Common myeloid progenitor, CD34-positive (primary cell): ENCODE data around the gene MEOX2.

ENCODE experiments used
- CTCF ChIA-PET: fragments of 350-600 bp; sonication (Branson Sonifier 250); formaldehyde crosslinking; loops from one replicate; lab custom pipeline; 2021; ENCODE audit warnings: antibody characterized with exemption; lab: Charles Lee
- POLR2A ChIA-PET: fragments of 350-600 bp; sonication (Branson Sonifier 250); formaldehyde crosslinking; loops from one replicate; lab custom pipeline; 2021; ENCODE audit warnings: antibody characterized with exemption; lab: Charles Lee
- DNase-seq, 3 donors: peaks; one replicate each; pipeline versions ENCODE4 v3.0.0 to v3.0.0-alpha.2; 2013
- H3K27ac ChIP-seq, 2 experiments: 1 replicate in 1 of 2; 2 replicates in 1 of 2; pipeline ENCODE4 v1.7.0; 2013; ENCODE audit warnings: inconsistent platforms in 2 of 2, low read length in 2 of 2, mild to moderate bottlenecking in 2 of 2, low read depth in 1 of 2, moderate library complexity in 1 of 2; ENCODE audit not compliant: severe bottlenecking in 2 of 2, insufficient read depth in 1 of 2, poor library complexity in 1 of 2
- H3K27me3 ChIP-seq, 5 experiments: replicated peaks in 2 of 5; 1 replicate in 3 of 5; 2 replicates in 2 of 5; pipeline versions ENCODE4 v1.6.1 to v1.7.0; 2013; ENCODE audit warnings: low read length in 4 of 5, mild to moderate bottlenecking in 2 of 5, moderate library complexity in 2 of 5, inconsistent platforms in 1 of 5; ENCODE audit not compliant: insufficient read depth in 5 of 5, control insufficient read depth in 4 of 5
- H3K36me3 ChIP-seq, 4 experiments: 1 replicate in 2 of 4; 2 replicates in 2 of 4; pipeline versions ENCODE4 v1.6.1 to v1.7.0; 2013; ENCODE audit warnings: low read length in 3 of 4, control low read depth in 1 of 4, mild to moderate bottlenecking in 1 of 4; ENCODE audit not compliant: control insufficient read depth in 4 of 4, insufficient read depth in 4 of 4
- H3K4me1 ChIP-seq, 4 experiments: 1 replicate in 3 of 4; 2 replicates in 1 of 4; pipeline versions ENCODE4 v1.6.1 to v1.7.1; 2013; ENCODE audit warnings: low read length in 3 of 4, mild to moderate bottlenecking in 3 of 4, control low read depth in 1 of 4, inconsistent platforms in 1 of 4, moderate library complexity in 1 of 4; ENCODE audit not compliant: control insufficient read depth in 4 of 4, insufficient read depth in 4 of 4; ENCODE audit errors: control extremely low read depth in 1 of 4
- H3K4me3 ChIP-seq, 7 experiments: 1 replicate in 4 of 7; 2 replicates in 3 of 7; pipeline versions ENCODE4 v1.5.1 to v1.7.0; 2013; ENCODE audit warnings: mild to moderate bottlenecking in 7 of 7, low read length in 6 of 7, moderate library complexity in 6 of 7, inconsistent platforms in 2 of 7, low read depth in 2 of 7, control low read depth in 1 of 7; ENCODE audit not compliant: insufficient read depth in 4 of 7, control insufficient read depth in 1 of 7; ENCODE audit errors: extremely low read depth in 1 of 7
- H3K9me3 ChIP-seq, 5 experiments: 1 replicate in 4 of 5; 2 replicates in 1 of 5; pipeline versions ENCODE4 v1.6.1 to v1.7.1; 2013; ENCODE audit warnings: low read length in 4 of 5, mild to moderate bottlenecking in 2 of 5, inconsistent platforms in 1 of 5, low read depth in 1 of 5, moderate library complexity in 1 of 5; ENCODE audit not compliant: control insufficient read depth in 4 of 5, insufficient read depth in 2 of 5; ENCODE audit errors: control extremely low read depth in 1 of 5
- WGBS: methylation state at CpG from one replicate; pipeline ENCODE4 v1.1.5; 2013; ENCODE audit not compliant: insufficient coverage; 5-methylcytosine and 5-hydroxymethylcytosine counted together

The MEOX2 gene

DNA sequence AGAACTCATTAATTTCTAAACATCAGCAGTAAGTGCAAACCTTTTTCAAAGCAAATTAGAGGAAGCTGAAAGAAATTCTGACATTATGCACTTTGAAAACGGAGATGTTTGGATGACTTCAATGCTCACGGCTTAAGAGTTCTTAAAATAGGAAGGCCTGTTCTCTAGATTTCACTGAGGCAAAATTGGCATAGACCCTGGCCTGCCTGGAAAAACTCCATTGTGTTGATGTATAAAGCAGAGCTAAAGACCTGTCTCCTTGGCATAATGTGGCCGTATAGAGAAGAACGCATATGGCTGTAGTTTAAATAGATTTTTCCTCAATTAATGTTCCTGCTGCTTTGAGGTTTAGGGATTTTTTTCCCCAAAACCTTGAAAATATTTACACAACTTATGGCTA is 100.2 kb downstream of the MEOX2 start:
- H3K27ac ChIP-seq: no peak overlapping the region
- no peaks in the 10 kb centered on the region for H3K27me3 ChIP-seq
- no peaks in the 10 kb centered on the region for H3K36me3 ChIP-seq
- 93% methylated on average over 3 of the region's 4 CpGs for WGBS
- no peak for DNase-seq
- CTCF ChIA-PET: no interaction called here
- POLR2A ChIA-PET: no interaction called here
- peaks cover 0 to 6% (median 4%) of the 10 kb centered on the region in 5 experiments for H3K9me3 ChIP-seq
- no peak overlapping the region for H3K4me3 ChIP-seq
- no peaks in the 10 kb centered on the region for H3K4me1 ChIP-seq

DNA sequence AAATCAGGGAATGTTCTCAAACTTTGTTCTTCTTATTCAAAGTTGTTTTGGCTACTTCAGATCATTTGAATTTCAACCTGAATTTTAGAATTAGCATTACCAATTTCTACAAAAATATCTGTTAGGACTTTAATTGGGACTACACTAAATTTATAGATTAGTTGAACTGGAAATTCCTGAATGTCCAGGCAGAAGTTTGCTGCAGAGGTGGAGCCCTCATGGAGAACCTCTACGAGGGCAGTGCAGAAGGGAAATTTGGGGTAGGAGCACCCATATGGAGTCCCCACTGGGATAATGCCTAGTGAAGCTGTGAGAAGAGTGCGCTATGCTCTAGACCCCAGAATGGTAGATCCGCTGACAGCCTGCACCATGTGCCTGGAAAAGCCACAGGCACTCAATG is 101.9 kb downstream of the MEOX2 start:
- H3K4me1 ChIP-seq: no peaks in the 10 kb centered on the region
- no peaks in the 10 kb centered on the region for H3K36me3 ChIP-seq
- 77% methylated on average over 3 of the region's 3 CpGs for WGBS
- POLR2A ChIA-PET: no interaction called here
- H3K27ac ChIP-seq: no peak overlapping the region
- H3K27me3 ChIP-seq: no peaks in the 10 kb centered on the region
- DNase-seq: no peak
- CTCF ChIA-PET: no interaction called here
- H3K9me3 ChIP-seq: peaks cover 0 to 6% (median 4%) of the 10 kb centered on the region in 5 experiments
- H3K4me3 ChIP-seq: no peak overlapping the region

DNA sequence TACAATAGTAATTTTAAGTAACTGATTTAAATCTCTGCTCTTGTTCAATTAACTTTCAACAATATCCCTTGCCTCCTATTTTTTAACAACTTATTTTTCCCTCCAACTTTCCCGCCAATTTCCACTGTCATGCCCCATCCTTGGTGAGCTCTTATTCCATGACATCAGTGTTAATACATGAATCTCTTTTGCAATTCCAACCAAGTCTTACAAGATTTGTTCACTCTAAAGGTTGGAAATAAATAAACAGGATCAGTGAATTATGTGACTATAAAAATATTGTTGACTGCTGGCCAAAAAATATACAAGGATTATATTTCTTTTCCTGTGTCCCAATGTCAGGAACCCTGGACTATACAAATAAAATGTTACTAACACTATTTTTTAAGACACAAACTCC is 103.7 kb downstream of the MEOX2 start:
- Histone ChIP-seq H3K4me1 (no peaks in the 10 kb centered on the region), H3K4me3 (no peak overlapping the region), H3K27me3 (no peaks in the 10 kb centered on the region), H3K9me3 (peaks cover 0 to 6% (median 4%) of the 10 kb centered on the region in 5 experiments), H3K27ac (no peak overlapping the region), H3K36me3 (no peaks in the 10 kb centered on the region)
- WGBS: 100% methylated on average over 1 of the region's 1 CpG
- POLR2A ChIA-PET: no interaction called here
- CTCF ChIA-PET: no interaction called here
- DNase-seq: no peak

DNA sequence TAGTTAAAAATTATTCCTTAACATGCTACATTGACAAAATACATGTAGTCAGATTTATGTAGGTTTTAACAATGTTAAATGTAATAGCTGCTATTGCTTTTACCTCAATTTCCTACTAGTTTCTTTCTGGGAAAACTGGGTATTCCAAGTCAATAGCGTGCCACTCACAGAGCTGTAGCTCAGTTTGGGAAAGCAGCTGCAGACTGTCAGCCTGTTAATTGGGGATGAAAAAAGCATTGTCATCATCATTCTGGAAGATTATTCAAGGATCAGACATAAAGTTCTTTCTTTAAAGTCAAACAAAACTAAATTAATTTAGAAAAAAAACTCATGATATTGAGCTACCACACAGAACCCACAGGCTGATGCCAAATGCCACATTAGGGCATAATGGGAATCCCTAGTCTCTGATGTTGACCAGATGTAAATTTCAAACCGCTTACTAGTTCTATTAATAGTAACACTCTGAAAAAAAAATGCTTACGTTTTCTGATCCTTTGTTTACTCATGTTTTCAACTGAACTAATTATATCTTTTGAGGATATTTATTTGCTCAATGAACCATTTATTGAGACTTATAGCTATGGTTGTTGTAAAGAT is 105.0 kb downstream of the MEOX2 start:
- no peak overlapping the region for H3K27ac ChIP-seq
- H3K9me3 ChIP-seq: peaks cover 0 to 6% (median 4%) of the 10 kb centered on the region in 5 experiments
- H3K4me3 ChIP-seq: no peak overlapping the region
- no peaks in the 10 kb centered on the region for H3K4me1 ChIP-seq
- POLR2A ChIA-PET: no interaction called here
- no peak for DNase-seq
- 100% methylated on average over 1 of the region's 3 CpGs for WGBS
- CTCF ChIA-PET: no interaction called here
- H3K36me3 ChIP-seq: no peaks in the 10 kb centered on the region
- H3K27me3 ChIP-seq: no peaks in the 10 kb centered on the region

DNA sequence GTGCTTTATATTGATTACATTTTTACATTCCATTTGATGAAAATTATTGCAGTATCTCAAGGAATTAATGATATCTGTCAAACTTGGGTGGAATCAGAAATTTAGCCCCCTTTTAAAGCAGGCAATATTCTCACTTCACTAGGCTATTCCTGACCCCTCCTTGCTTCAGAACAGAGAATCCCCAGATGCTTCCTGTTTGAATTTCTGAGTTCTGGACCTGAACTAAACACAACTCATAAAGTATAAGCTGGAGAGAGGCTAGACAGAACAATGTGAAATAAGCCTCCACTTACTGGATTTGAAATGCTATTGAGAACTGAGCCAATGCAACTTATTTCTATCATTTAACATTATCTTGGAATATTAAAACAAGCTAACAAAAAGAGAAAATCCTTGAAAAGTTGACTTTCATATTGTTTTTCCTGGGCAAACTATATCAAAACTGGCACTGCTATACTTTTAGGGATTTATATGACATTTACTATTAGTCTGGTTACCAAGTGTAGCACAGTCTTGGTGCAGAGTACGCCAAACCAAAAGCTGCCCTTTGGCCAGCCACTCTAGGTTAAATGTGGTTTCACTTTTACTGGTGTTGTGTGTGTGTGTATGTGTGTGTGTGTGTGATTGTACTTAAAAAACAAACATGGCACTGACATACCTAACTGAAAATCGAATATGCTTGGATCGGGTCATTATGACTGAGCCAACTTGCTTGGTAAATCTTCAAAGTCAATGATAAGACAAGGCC is 105.7 kb downstream of the MEOX2 start:
- no CpG with 5 or more reads among the region's 3 CpGs for WGBS

DNA sequence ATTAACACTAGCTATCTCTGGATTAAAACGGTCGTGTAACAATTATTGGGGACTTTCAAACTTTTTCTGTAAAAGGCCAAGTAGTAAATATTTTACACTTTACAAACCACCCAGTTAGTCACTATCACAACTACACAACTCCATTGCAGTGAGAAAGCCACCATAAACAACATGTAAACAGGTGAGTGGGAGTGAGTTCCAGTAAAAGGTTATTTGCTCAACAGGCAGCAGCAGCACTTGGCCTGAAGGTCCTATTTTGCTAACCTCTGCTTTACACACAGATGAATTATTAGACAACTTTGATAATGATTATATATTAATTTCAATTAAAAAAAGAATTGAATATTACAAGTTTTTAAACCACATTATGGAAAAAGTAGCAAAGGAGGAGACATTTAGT is 108.9 kb downstream of the MEOX2 start:
- no CpG with 5 or more reads among the region's 2 CpGs for WGBS
- Histone ChIP-seq H3K27me3 (no peaks in the 10 kb centered on the region), H3K4me1 (no peaks in the 10 kb centered on the region), H3K27ac (no peak overlapping the region), H3K36me3 (no peaks in the 10 kb centered on the region), H3K9me3 (peaks cover 0 to 2% (median 0%) of the 10 kb centered on the region in 5 experiments), H3K4me3 (no peak overlapping the region)
- CTCF ChIA-PET: no interaction called here
- POLR2A ChIA-PET: no interaction called here
- DNase-seq: no peak

More for the DNA sequence above, 105.7 kb downstream of the MEOX2 start:
- Histone ChIP-seq H3K4me1 (no peaks in the 10 kb centered on the region), H3K36me3 (no peaks in the 10 kb centered on the region), H3K4me3 (no peak overlapping the region), H3K9me3 (peaks cover 0 to 6% (median 4%) of the 10 kb centered on the region in 5 experiments), H3K27ac (no peak overlapping the region), H3K27me3 (no peaks in the 10 kb centered on the region)
- no peak for DNase-seq
- ChIA-PET POLR2A (no interaction called here), CTCF (no interaction called here)

DNA sequence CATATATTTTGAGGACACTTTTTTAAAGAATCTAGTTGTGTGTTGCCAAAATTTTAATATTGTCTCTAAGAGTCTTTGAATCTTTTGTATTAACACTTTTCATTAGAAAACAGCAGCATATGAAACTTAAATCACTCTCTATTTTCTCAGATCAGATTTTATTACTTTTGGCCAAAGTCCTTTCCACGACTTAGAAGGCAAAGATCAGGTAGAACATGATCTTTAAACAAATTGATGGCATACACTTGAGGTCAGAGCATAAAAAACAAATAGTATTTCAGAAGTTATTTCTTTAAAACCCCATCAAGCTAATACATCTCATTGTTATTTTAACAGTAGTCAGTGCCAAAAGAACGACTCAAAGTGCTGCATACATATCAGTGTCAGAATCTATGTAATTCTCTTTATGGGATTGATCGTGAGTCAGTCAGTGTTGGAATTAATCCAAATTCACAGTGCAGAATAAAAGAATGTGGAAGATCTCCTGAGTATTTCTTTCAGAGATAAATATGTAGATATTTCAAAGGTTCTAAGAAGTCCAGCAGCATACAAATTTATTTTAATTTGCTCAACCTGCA is 115.1 kb downstream of the MEOX2 start:
- POLR2A ChIA-PET: no interaction called here
- Histone ChIP-seq H3K4me3 (no peak overlapping the region), H3K27me3 (no peaks in the 10 kb centered on the region), H3K27ac (no peak overlapping the region), H3K36me3 (no peaks in the 10 kb centered on the region), H3K9me3 (peaks cover 0 to 2% (median 0%) of the 10 kb centered on the region in 5 experiments), H3K4me1 (no peaks in the 10 kb centered on the region)
- CTCF ChIA-PET: no interaction called here
- WGBS: 95% methylated on average over 3 of the region's 3 CpGs
- DNase-seq: no peak
